Retina (tissue), 1 donor: ENCODE measurements around the gene TMEM156.
"Not testable (repeated sequence)": the region's sequence is repeated elsewhere in the genome, so short reads cannot be mapped to it uniquely, and the experiment has no call there.

Experiments
- DNase-seq: peaks from one replicate; pipeline ENCODE4 v3.0.0-alpha.2; 2016

The TMEM156 gene

DNA sequence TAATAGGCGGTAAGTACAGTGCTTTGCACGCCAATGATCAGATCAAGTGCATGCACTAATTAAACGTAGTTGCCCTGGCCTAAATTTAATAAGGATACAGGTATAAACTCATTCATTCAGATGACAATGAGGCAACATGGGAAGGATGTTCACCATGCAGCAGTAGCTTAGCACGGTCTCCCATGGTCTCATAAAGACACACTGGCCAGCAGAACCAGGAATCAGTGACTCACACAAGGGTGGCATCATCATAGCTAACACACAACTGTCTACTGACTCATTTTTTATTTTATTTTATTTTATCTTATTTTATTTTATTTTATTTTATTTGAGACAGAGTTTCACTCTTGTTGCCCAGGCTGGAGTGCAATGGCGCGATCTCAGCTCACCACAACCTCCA is 42.7 kb downstream of the TMEM156 start:
- no peak for DNase-seq

DNA sequence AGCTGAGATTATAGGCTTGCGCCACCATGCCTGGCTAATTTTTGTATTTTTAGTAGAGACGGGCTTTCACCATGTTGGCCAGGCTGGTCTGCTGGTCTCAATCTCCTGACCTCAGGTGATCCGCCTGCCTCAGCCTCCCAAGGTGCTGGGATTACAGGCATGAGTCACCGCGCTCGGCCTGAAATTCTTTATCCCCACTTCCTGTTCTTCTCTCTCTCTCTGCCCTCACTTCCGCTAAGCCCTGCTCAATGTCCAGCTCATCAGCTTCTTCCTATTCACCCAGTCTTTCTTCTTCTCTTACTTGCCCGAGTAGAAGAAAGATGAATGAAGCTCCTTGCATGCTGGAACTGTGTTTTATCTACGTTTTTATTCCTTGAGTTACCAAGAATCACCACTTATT is 43.9 kb downstream of the TMEM156 start:
- DNase-seq: not testable (repeated sequence)

DNA sequence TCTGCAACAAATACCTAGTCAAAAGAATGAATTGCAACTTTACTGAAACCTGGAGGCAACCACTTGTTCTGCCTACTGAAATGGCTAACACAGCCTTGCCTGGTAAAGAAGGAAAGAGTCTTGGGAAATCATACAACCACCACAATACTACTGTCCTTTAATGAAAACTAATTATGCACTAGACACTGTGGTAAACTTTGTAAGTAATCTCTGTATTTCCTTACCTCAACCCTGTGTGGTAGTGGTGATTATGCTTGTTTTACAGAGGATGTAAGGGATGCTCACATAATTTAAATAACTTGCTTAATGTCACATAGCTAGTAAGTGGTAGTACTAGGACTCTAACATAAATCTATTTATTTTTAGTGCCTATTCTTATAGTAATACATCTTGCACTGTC is 44.7 kb downstream of the TMEM156 start:
- DNase-seq: no peak

- peak; percentile 81 for DNase-seq
These were observed 46.7 kb downstream of the TMEM156 start for GRCh38 chr4:38985410-38986100.

- peak; percentile 76 for DNase-seq
These were observed 48.2 kb downstream of the TMEM156 start for GRCh38 chr4:38983787-38984598.

- DNase-seq: no peak
These were observed 48.9 kb downstream of the TMEM156 start for GRCh38 chr4:38983291-38983690.

DNA sequence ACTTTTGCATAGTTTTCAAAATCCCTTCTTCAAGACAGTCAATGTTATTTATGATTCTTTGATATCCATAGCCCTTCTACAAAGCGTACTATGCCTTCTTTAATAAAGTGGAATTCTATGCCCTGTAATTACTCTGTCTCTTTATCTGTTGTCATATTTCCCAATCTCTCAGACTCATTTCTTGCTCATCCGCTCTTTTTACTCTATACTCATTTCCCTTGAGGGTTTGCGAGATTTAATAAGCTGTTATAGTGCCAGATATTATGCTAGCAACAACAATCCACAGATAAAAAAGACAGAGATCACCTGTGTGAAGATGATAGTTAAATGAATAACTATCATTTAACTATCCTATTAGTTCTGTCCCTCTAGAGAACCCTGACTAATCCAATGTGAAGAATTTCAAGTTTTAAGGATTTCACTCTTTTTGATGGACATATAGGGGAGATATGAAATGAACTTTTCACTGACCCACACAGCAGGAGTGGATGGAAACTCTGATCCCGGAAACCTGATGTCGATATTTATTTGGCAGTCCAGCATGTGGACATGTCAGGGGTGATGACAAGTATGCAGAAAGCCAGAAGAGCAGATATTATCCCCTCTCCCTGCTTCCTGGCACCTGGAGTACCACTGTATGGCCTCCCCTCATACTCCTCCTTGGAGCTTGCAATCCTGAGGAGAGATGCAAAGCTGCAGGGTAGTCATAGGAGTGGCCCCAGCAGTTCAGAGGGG is 49.7 kb downstream of the TMEM156 start:
- DNase-seq: no peak

- no peak for DNase-seq
These were observed 51.1 kb downstream of the TMEM156 start for GRCh38 chr4:38980903-38981676.

GRCh38 chr4:38979511-38980230 is 52.5 kb downstream of the TMEM156 start:
- DNase-seq: no peak

GRCh38 chr4:38979081-38979480 is 53.1 kb downstream of the TMEM156 start:
- DNase-seq: no peak

- DNase-seq: no peak
These were observed 55.9 kb downstream of the TMEM156 start for GRCh38 chr4:38976308-38976707.

GRCh38 chr4:38968668-38969067 is 63.5 kb downstream of the TMEM156 start:
- DNase-seq: no peak

DNA sequence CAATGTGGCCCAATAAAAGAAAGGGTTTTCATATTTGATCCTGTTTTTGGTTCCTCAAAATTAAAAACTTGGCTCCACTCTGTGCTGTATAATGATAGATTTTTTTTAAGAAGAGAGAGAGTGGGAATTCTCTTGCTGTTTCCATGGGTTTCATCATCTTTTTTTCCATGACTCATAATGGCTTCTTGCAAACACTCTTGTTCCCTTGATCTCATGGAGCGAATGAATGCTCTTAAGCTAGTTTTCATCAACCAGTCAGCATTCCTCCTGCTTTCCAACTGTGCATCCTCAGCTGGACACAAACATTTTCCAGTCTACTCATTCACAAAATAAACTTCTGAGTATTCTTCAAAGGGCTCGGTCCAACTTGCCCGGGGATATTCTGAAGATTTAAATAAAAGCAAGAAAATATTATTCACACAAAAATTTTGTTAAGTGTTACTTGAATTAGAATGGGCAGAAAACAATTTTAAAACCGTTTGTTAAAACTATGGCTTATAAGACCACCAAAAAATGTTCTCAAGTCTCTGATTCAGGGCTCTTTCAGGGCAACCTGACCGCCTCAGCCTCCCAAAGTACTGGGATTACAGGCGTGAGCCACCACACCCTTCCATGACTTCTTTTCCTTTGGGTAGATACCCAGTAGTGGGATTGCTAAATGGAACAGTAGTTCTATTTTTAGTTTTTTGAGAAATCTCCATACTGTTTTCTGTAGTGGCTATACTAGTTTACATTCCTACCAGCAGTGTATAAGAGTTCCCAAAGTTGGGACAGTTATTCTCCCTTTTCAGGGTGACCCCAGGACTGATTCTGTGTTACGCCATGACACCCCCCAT is 64.7 kb downstream of the TMEM156 start:
- DNase-seq: no peak

DNA sequence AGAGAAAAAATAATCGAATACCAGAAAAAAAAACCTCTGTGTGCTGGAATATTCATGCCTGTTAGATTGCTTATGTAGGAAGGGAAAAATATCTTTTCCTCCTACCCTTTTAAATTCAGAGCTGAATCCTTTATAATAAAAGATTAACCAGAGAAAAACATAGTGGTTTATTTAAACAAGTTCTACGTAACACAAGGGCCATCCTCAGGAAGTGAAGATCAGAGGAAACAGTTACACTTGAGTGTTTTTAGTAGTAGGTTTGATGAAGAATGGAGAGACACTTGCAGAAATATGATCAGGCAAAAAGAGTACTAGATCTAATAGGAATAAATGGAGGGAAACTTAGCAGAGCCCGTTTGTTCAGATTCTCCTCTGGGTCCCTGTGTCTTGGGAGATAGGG is 66.3 kb downstream of the TMEM156 start:
- DNase-seq: no peak

DNA sequence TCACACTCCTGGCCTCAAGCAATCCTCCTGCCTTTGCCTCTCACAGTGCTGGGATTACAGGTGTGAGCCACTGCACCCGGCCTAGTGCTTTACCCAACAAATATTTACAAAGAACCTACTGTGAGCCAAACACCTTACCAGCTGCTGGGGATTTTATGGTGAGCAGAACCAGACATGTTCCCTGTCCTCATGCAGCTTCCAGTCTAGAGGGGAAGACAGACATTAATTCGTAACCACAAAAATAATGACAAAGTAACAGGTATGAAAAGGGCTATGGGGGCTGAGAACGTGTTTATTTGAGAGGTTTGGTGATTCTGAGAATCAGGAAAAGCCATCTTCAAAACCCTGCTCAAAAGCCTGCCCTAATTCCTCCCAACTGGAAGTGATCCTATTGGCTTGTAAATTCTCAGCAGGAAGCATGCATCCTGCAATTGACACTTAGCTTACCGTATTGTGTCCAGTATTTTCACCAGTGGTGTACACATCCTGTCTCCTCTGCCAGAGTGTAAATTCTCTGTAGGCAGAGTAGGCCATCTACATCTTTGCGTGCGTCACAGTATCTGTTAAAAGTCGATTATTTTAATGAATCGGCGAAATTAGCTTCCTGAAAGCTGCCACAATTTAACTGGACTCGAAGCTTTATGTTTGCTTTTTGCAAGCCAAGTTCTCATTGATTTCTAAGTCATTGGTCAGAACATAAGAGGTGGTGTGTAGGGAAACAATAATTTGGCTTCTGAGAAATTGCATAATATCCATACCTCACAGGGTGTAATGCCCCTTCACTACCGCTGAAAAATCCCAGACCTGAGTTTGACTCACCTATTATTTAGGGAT is 67.0 kb downstream of the TMEM156 start:
- DNase-seq: no peak

- not testable (repeated sequence) for DNase-seq
These were observed 73.0 kb downstream of the TMEM156 start for GRCh38 chr4:38959248-38959647.

GRCh38 chr4:38958453-38959190 is 73.6 kb downstream of the TMEM156 start:
- DNase-seq: no peak

GRCh38 chr4:38957893-38958292 is 74.3 kb downstream of the TMEM156 start:
- no peak for DNase-seq

DNA sequence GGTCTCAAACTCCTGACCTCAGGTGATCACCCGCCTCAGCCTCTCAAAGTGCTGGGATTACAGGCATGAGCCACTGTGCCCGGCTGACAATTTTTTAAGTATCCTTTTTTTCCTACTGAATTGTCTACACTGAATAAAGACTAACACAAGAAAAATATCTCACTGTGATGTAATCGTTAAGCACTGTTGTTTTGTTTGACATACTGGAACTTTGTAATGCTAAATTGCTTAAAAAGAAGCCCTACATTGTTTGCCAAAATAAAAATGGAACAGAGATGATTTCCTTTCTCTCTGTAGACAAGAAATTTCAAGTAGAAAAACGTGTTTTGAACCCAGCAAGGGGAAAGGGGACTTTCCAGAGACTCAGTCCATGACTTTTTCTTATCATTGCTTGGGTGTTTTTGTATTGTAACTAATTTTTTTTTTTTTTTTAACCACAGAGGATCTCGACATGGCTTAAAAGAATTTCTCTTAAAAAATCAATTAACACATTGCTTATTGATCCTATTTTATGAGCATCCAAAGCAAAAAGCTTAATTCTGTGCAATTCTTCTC is 74.9 kb downstream of the TMEM156 start:
- DNase-seq: no peak
